Measurements from ENCODE around the gene ZNF454. TPM values are rescaled to one million over a fixed set of nuclear protein-coding genes. Genes with fewer than 3 reads are reported as not detected.

ZNF454 gene
- total RNA-seq, 1 experiment from 2014 or later: not detected

DNA sequence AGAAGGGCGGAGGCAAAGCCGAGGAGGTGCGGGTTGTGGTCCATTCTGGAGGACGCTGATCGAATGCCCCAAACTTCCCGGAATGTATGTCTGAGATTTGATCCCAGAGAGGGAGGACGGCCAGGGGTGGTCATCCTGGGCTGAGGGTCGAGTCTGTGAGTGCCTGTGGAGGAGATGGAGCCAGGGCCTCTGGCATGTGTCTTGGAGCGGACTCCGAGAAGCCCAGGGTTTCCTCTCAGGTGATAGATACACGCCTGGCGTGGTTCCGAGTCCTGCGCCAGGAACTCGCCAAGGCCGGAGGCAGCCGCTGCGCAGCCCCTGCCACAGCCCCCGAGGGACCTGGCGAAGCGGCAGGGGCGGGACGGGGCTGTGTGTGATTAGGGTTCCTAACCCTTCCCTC is 363 bp downstream of the ZNF454 start:
- intact Hi-C loops (cut with micrococcal nuclease): no loop called here
- no peak for ATAC-seq
- Histone ChIP-seq H3K4me1 (ENCODE audit: insufficient read depth, low read length) (no peaks in the 10 kb centered on the region), H2AFZ (ENCODE audit: low read length) (no peak overlapping the region), H3F3A (ENCODE audit: low read length, unreplicated experiment) (no peaks in the 10 kb centered on the region), H3K79me2 (ENCODE audit: low read length) (no peaks in the 10 kb centered on the region), H3K4me2 (ENCODE audit: low read length) (no peak overlapping the region), H4K20me1 (ENCODE audit: low read length) (no peaks in the 10 kb centered on the region), H3K9me3 (ENCODE audit: low read length) (peaks cover 32% of the 10 kb centered on the region), H3K27me3 (ENCODE audit: low read length) (no peaks in the 10 kb centered on the region), H3K9ac (ENCODE audit: low read length) (no peak overlapping the region), H3K4me3 (ENCODE audit: low read length) (no peak overlapping the region), H3K36me3 (ENCODE audit: low read depth, low read length) (no peaks in the 10 kb centered on the region), H3K9me2 (replicated peaks; ENCODE audit: low read length) (no peaks in the 10 kb centered on the region), H3K27ac (ENCODE audit: low read length) (no peak overlapping the region)
- no TSS peak for BruUV-seq (replicated peaks)
- no peak for DNase-seq
- CTCF ChIA-PET: no interaction called here
- POLR2A ChIA-PET (ENCODE audit: unreplicated experiment): no interaction called here
- TF ChIP-seq, protein P1, sequence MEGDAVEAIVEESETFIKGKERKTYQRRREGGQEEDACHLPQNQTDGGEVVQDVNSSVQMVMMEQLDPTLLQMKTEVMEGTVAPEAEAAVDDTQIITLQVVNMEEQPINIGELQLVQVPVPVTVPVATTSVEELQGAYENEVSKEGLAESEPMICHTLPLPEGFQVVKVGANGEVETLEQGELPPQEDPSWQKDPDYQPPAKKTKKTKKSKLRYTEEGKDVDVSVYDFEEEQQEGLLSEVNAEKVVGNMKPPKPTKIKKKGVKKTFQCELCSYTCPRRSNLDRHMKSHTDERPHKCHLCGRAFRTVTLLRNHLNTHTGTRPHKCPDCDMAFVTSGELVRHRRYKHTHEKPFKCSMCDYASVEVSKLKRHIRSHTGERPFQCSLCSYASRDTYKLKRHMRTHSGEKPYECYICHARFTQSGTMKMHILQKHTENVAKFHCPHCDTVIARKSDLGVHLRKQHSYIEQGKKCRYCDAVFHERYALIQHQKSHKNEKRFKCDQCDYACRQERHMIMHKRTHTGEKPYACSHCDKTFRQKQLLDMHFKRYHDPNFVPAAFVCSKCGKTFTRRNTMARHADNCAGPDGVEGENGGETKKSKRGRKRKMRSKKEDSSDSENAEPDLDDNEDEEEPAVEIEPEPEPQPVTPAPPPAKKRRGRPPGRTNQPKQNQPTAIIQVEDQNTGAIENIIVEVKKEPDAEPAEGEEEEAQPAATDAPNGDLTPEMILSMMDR (conservative IDR thresholded peaks at IDR 0.05; ENCODE audit: low read depth, low read length): no peak
- TF ChIP-seq EZH2phosphoT487 (IDR thresholded peaks at IDR 0.05; ENCODE audit: borderline replicate concordance, low read length): no peak
- no peak for TF ChIP-seq EZH2 (IDR thresholded peaks at IDR 0.05; ENCODE audit: low read length, unreplicated experiment)

DNA sequence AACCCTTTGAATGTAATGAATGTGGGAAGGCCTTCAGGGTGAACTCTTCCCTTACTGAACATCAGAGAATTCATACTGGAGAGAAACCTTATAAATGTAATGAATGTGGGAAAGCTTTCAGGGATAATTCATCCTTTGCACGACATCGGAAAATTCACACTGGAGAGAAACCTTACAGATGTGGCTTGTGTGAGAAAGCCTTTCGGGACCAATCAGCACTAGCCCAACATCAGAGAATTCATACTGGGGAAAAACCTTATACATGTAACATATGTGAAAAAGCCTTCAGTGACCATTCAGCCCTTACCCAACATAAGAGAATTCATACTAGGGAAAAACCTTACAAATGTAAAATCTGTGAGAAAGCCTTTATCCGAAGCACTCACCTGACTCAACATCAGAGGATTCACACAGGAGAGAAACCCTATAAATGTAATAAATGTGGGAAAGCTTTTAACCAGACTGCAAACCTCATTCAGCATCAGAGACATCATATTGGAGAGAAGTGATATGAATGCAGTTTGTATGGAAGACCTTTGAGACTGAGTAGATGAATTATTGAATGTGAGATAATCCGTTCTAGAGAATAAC is 24.6 kb downstream of the ZNF454 start:
- Histone ChIP-seq H3K4me2 (ENCODE audit: low read length) (no peak overlapping the region), H3K9me2 (replicated peaks; ENCODE audit: low read length) (no peaks in the 10 kb centered on the region), H3K79me2 (ENCODE audit: low read length) (no peaks in the 10 kb centered on the region), H3K4me1 (ENCODE audit: insufficient read depth, low read length) (no peaks in the 10 kb centered on the region), H3F3A (ENCODE audit: low read length, unreplicated experiment) (no peaks in the 10 kb centered on the region), H2AFZ (ENCODE audit: low read length) (no peak overlapping the region), H3K4me3 (ENCODE audit: low read length) (no peak overlapping the region), H3K27me3 (ENCODE audit: low read length) (no peaks in the 10 kb centered on the region), H3K9ac (ENCODE audit: low read length) (no peak overlapping the region), H4K20me1 (ENCODE audit: low read length) (no peaks in the 10 kb centered on the region), H3K9me3 (ENCODE audit: low read length) (peaks cover 52% of the 10 kb centered on the region), H3K36me3 (ENCODE audit: low read depth, low read length) (no peaks in the 10 kb centered on the region), H3K27ac (ENCODE audit: low read length) (no peak overlapping the region)
- DNase-seq (no peak), ATAC-seq (no peak)
- ChIA-PET CTCF (no interaction called here), POLR2A (ENCODE audit: unreplicated experiment) (no interaction called here)
- TF ChIP-seq EZH2 (IDR thresholded peaks at IDR 0.05; ENCODE audit: low read length, unreplicated experiment) (no peak), EZH2phosphoT487 (IDR thresholded peaks at IDR 0.05; ENCODE audit: borderline replicate concordance, low read length) (no peak)
- TF ChIP-seq, protein P1 (conservative IDR thresholded peaks at IDR 0.05; ENCODE audit: low read depth, low read length): no peak
- intact Hi-C loops (cut with micrococcal nuclease): no loop called here
- no TSS peak for BruUV-seq (replicated peaks)

DNA sequence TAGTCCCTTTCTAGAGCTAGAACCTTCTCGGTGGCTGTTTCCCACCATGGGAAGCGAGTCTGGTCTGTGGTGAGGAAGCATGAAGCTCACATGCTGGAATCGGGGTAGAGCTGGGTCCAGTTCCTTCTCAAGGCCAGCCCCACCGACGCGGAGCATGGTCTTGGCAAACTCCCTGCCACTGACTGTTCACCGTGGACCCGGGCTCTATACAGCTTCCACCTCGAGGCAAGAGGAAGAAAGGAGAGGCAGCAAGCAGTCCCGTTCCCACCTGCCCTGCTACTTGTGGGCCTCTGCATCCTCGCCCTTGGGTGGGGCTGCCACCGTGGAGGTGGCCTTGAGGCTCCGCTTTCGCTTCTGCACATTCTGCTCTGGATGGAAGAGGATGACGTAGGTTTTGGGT is 40.4 kb downstream of the ZNF454 start:
- POLR2A ChIA-PET (ENCODE audit: unreplicated experiment): no interaction called here
- CTCF ChIA-PET: no interaction called here
- intact Hi-C loops (cut with micrococcal nuclease): no loop called here

More for the DNA sequence above, 40.4 kb downstream of the ZNF454 start:
- Histone ChIP-seq H3F3A (ENCODE audit: low read length, unreplicated experiment) (no peaks in the 10 kb centered on the region), H3K36me3 (ENCODE audit: low read depth, low read length) (no peaks in the 10 kb centered on the region), H3K4me1 (ENCODE audit: insufficient read depth, low read length) (no peaks in the 10 kb centered on the region), H3K9me3 (ENCODE audit: low read length) (peaks cover 22% of the 10 kb centered on the region), H3K79me2 (ENCODE audit: low read length) (no peaks in the 10 kb centered on the region), H3K27ac (ENCODE audit: low read length) (no peak overlapping the region), H3K4me3 (ENCODE audit: low read length) (no peak overlapping the region), H3K9me2 (replicated peaks; ENCODE audit: low read length) (no peaks in the 10 kb centered on the region), H2AFZ (ENCODE audit: low read length) (no peak overlapping the region), H3K9ac (ENCODE audit: low read length) (no peak overlapping the region), H4K20me1 (ENCODE audit: low read length) (no peaks in the 10 kb centered on the region), H3K27me3 (ENCODE audit: low read length) (no peaks in the 10 kb centered on the region), H3K4me2 (ENCODE audit: low read length) (no peak overlapping the region)
- no peak for TF ChIP-seq EZH2 (IDR thresholded peaks at IDR 0.05; ENCODE audit: low read length, unreplicated experiment)
- TF ChIP-seq, protein P1 (conservative IDR thresholded peaks at IDR 0.05; ENCODE audit: low read depth, low read length): no peak
- TF ChIP-seq EZH2phosphoT487 (IDR thresholded peaks at IDR 0.05; ENCODE audit: borderline replicate concordance, low read length): no peak
- no peak for ATAC-seq
- DNase-seq: no peak
- no TSS peak for BruUV-seq (replicated peaks)
